ENCODE measurements around the gene BTBD8. TPM values are rescaled to one million over a fixed set of nuclear protein-coding genes. Genes with fewer than 3 reads are reported as not detected.

BTBD8 gene
- total and polyA plus RNA-seq, 2 experiments from 2014 or later: 2.9 to 4.1 TPM

- H3K9me3 Mint-ChIP-seq: no peaks in the 10 kb centered on the region
- no peak overlapping the region for H2AFZ ChIP-seq
- no peaks in the 10 kb centered on the region for H3K36me3 ChIP-seq (ENCODE audit: insufficient read depth)
These were observed 15.1 kb upstream of the BTBD8 start for GRCh38 chr1:92065042-92065441.

GRCh38 chr1:92066321-92066720 lies 13.8 kb upstream of the BTBD8 start:
- H3K4me3 ChIP-seq: no peak overlapping the region
- ATAC-seq: no peak
- no peak overlapping the region for H3K27ac ChIP-seq (ENCODE audit: low read depth)
- no peaks in the 10 kb centered on the region for H3K4me1 ChIP-seq (ENCODE audit: insufficient read depth)
- H3K4me2 ChIP-seq: no peak overlapping the region
- DNase-seq (ENCODE audit: low spot score): no peak
- H3K4me3 Mint-ChIP-seq: no peak overlapping the region
- no peaks in the 10 kb centered on the region for H3F3A ChIP-seq (replicated peaks; ENCODE audit: low read depth)
- H3K4me1 Mint-ChIP-seq: peaks cover 5% of the 10 kb centered on the region; the same call in 2 of the 3 replicates
- H2AFZ ChIP-seq: peak overlapping the region; percentile 80
- no peaks in the 10 kb centered on the region for H3K27me3 ChIP-seq (ENCODE audit: insufficient read depth)
- H3K36me3 ChIP-seq (ENCODE audit: insufficient read depth): no peaks in the 10 kb centered on the region
- no peaks in the 10 kb centered on the region for H3K79me2 ChIP-seq (replicated peaks; ENCODE audit: insufficient read depth)
- no peaks in the 10 kb centered on the region for H4K20me1 ChIP-seq (replicated peaks; ENCODE audit: insufficient read depth)
- H3K36me3 Mint-ChIP-seq (ENCODE audit: low read depth): no peaks in the 10 kb centered on the region
- H3K9me3 Mint-ChIP-seq: no peaks in the 10 kb centered on the region
- no peak overlapping the region for H3K27ac Mint-ChIP-seq
- H3K27me3 Mint-ChIP-seq (ENCODE audit: insufficient read depth, low read depth, poor library complexity): peaks cover 2% of the 10 kb centered on the region
- H3K9me2 ChIP-seq (ENCODE audit: insufficient read depth): no peaks in the 10 kb centered on the region
- no peak for TF ChIP-seq NANOG (IDR thresholded peaks at IDR 0.05; ENCODE audit: borderline replicate concordance)
- TF ChIP-seq CREB1 (CRISPR knock-in tag; IDR thresholded peaks at IDR 0.05; ENCODE audit: low read depth): no peak
- TF ChIP-seq STAT1 (IDR thresholded peaks at IDR 0.05; ENCODE audit: unreplicated experiment): no peak
- TF ChIP-seq ZNF462 (CRISPR knock-in tag; IDR thresholded peaks at IDR 0.05): no peak
- no peak for TF ChIP-seq EZH2 (IDR thresholded peaks at IDR 0.05; ENCODE audit: low read depth, unreplicated experiment)
- TF ChIP-seq JUNB (IDR thresholded peaks at IDR 0.05; ENCODE audit: unreplicated experiment): no peak
- TF ChIP-seq ZNF331 (CRISPR knock-in tag; IDR thresholded peaks at IDR 0.05; ENCODE audit: low read depth): no peak

More at GRCh38 chr1:92065042-92065441, 15.1 kb upstream of the BTBD8 start:
- Mint-ChIP-seq H3K36me3 (ENCODE audit: low read depth) (no peaks in the 10 kb centered on the region), H3K4me1 (no peaks in the 10 kb centered on the region), H3K4me3 (no peak overlapping the region), H3K27ac (no peak overlapping the region), H3K27me3 (ENCODE audit: insufficient read depth, low read depth, poor library complexity) (peaks cover 2% of the 10 kb centered on the region)
- peak; percentile 70 for ATAC-seq
- no peak overlapping the region for H3K4me2 ChIP-seq
- H3K79me2 ChIP-seq (replicated peaks; ENCODE audit: insufficient read depth): no peaks in the 10 kb centered on the region
- no peak overlapping the region for H3K27ac ChIP-seq (ENCODE audit: low read depth)
- H3K4me3 ChIP-seq: no peak overlapping the region
- H3K4me1 ChIP-seq (ENCODE audit: insufficient read depth): no peaks in the 10 kb centered on the region
- DNase-seq (ENCODE audit: low spot score): peak; percentile 32
- H3F3A ChIP-seq (replicated peaks; ENCODE audit: low read depth): no peaks in the 10 kb centered on the region
- no peaks in the 10 kb centered on the region for H3K27me3 ChIP-seq (ENCODE audit: insufficient read depth)
- H3K9me2 ChIP-seq (ENCODE audit: insufficient read depth): no peaks in the 10 kb centered on the region
- TF ChIP-seq CTCF (conservative IDR thresholded peaks at IDR 0.05; ENCODE audit: low read depth in 2 of 2) (peak; percentile 17 to 51; a peak in 2 of 4 replicates), ETS1 (IDR thresholded peaks at IDR 0.05) (no peak)
- H4K20me1 ChIP-seq (replicated peaks; ENCODE audit: insufficient read depth): no peaks in the 10 kb centered on the region
